Suppressor macrophage treated with lipopolysaccharide for 1 hour (primary cell): Measurements from ENCODE around the gene PRKCA.

Experiments
- DNase-seq, 3 donors: peaks; one replicate each; pipeline ENCODE4 v3.0.0-alpha.2; 2020 to 2022

Gene PRKCA

DNA sequence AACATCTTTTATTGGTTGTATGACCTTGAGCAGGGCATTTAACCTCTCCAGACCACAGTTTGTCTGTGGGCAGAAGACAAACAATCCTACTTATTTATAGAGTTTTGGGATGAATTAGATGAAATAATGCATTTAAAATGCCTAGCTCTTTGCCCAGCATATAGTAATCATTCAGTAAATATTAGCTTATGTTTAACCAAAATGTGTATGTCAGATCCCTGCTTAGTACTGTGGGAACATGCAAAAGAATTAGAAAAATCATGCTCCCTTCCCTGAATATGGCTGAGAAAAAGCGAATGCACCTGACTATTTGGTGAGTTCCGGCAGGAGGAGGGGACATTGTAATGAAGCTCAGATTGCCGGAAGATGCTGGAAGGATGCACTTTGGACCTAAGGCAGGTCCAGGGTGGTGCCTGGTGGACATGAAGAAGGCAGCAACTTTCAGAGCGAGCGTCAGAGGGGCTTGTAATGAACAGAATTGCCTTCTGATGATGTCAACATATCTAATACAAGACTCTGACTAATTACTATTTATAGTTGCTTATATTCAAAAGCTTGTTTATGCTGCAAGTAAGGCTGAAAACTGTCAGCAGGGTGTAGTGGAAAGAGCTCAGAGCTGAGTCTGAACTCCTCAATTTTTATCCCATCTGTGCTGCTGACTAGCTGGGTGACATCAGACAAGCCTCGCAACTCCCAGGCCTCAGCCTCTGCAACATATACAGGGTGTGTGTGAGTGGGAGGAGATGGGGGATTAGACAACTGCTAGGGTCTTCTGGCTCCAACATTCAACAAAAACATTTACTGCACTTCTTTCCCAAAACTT lies 221.2 kb downstream of the PRKCA start:
- DNase-seq = no peak

DNA sequence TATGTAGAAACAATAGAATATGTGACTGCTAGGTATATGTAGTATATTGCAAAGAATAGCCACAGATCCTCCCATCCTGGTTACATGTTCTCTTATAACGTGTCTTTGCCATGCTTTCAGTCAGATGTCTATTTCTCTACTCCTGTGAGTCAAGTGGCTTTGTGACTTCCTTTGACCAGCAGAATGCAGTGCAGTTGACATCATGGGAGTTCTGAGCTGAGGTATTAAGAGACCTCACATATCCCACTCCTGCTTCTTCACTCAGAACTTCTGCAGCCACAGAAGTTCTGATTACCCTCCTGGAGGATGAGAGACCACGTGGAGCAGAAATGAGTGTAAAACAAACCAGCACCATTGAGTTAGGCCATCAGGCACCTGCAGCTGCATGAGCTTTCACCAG lies 222.5 kb downstream of the PRKCA start:
- no peak for DNase-seq

DNA sequence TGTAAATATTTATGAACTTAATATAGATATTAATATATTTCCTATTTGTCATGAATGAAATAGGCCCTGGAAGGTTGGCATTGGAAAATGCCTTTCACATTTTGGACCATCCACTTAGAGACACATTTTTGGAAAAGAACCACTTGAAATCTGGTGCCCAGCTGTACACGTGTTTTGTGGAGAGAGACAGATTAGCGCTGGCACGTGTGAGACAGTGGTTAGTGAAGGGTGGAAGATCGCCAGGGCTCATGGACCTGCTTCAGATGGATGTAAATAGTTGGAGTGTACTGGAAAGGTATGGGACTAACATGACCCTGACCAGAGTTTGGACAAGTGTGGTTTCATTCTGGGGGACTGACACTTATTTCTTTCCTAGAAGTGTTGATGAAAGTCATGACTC lies 222.9 kb downstream of the PRKCA start:
- DNase-seq = no peak

DNA sequence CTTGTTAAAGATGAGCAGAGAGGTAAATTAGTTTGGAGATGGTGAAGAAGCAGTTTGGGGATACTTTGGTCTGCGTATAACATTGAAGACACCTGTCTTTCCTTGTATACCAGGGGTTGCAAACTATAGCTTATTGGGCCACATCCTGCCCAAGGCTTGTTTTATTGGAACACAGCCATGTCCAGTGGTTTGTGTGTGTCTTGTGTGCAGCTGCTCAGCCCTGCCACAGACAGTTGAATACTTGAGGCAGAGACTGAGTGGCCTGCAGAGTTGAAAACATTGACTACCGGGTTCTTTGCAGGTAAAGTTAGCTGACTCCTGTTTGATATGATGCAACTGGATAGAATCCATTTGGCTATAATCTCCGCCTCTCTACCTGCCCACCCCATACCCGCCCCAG lies 224.4 kb downstream of the PRKCA start:
- DNase-seq = no peak

DNA sequence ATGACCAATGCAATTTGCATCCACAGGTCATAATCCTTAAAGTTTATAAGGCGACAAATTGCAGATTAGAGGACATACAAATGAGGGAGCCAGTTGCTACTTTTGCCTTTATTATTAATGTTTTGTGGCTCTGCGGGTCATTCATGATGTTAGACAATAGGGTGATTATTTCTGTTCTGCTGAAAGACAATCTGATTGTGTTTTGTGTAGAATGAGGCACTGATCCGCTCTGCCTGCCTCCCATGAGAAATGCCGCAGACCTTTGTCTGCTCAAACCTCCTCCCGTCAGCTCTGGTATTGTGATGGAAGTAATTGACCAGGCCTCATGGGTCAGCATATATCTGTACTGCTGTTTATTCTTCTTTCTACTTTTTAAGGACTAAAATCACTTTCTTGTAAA lies 224.9 kb downstream of the PRKCA start:
- DNase-seq = no peak

DNA sequence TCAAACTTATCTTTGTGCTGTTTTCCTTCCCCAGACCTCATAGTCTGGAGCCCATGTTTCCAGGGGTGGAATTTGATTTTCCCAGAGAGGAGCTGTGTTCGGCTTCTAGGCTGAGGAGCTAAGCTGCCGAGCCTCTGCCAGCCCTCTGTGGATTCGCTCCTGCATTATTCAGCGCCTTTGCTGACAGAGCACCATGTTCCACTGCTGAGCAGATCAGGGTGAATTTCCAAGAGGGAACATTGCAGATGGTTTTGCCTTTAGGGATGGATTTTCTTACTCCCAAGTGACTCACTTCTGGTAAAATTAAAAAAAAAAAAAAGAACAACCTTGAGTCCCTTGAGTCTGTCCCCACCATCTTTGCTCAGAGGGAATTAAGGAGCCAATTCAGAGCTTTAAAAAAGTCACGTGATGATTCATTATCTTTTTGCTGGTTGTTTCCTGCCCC lies 229.5 kb downstream of the PRKCA start:
- DNase-seq = no peak

DNA sequence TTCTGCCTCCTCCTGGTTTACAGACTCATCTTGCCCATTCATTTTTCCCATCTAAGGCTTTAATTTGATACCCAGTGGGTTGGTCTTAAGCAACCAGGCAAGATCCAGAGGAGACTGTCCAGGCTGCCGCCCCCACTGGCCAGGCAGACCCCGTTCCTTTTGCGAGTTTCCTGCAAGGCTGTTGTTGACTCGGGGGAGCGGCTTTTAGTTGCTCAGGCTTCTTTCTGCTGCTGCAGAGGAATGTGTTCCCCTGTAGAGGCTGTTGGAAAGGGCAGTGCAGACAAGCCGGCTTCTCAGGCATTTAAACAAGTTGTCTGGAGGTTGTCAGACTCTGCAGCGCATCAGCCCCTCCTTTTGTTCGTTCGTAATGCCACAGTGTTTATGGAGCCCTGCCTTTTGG lies 231.2 kb downstream of the PRKCA start:
- no peak for DNase-seq

DNA sequence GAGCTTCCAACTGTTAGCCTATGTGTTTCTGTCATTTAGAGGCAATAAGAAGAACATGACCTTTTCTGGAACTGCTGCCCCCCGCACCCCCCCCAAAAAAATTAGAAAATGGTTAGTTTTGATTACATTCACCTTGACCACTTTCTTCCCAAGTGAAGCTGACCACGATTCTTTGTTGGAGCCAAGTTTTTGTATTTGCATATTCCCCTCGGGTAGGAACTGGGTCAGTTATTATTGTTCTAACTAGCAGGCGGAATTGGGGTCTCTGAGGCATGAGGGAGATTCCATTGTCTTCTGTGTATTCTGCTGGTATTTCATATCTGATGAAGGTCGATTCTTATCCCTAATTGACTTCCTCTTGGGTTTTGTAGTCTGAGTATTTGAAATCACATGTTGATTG lies 231.6 kb downstream of the PRKCA start:
- no peak for DNase-seq

DNA sequence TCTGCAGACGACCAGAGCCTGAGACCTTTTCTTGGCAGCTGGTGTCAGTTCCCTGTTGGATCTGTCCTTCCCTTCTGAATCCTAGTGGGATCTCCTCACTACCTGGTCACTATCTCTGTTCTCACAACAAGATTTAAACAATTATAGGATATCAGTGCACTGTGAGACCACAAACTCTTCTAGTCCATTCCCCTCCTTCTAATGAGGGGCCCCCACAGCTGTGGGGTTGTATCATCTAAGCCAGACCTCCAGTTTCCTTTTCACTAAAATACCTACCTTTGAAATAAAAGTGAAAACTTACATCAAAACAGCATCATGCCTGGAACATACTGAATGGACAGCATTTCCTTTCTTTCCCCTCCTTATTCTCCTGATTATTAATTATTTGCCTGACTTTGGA lies 233.2 kb downstream of the PRKCA start:
- DNase-seq = no peak

DNA sequence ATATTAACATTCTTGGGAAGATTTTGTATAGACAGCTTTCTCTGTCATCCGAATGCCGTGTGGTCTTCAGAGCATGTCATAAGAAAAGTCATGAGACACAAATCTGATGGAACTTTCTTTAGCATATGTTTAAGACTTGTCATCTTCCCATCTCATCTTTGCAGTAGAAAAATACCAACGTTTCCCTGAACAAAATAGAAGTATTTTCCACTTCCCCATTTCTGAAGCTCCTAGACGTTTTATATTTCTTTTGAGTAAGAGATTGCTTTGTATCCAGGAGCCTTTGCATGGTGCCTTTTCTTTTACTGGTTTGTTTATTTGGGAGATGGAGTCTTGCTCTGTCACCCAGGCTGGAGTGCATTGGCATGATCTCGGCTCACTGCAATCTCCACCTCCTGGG lies 235.1 kb downstream of the PRKCA start:
- peak in 1 of 3 donors; percentile 16 for DNase-seq

DNA sequence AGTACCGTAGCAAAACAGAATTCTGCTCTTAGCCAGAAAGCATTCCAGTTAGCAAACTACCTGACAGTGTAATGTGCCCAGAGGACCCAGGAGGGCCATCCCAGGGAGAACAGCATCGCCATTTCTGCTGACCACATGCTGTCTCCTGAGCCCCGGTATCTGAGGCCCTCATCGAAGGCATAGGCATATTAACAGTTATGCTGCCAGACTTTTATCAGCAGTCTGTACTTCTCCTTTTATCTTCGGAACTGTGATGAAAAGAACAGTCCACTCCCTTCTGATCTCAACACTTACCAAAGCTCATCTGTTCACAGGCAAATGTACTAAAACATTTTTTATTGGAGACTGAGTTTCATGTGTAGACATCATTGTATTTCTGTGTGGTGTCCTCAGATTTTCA lies 236.4 kb downstream of the PRKCA start:
- no peak for DNase-seq

DNA sequence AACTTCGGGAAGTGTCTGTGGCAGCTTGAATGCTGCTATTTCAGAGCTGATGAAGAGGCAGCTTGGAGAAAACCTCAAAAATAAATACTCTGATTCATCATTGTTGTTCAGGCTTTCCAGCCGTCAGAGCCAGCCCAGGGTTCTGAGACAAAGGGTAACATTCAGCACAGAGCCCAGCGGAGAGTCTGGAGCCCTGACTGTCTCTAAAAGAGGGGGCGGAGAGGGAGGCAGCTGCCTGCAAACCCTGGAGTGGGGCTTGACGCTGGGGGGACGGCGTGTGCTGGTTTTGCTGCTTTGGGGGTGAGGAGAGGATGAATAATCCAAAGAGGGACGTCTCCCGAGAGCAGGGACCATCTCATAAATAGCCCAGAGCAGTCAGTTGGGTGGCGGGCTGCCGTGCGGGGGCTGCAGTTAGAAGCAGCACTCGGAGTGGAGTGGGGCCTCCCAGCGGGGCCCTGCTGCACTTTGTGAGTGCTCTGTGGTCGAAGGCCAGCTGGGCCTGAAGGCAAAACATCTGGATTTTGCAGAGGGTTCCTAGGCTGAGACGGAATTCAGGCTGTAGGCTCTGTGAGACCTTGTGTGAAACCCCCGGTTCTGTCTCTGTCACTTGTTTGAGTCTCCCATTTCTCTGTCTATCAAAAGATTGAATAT lies 237.8 kb downstream of the PRKCA start:
- no peak for DNase-seq

DNA sequence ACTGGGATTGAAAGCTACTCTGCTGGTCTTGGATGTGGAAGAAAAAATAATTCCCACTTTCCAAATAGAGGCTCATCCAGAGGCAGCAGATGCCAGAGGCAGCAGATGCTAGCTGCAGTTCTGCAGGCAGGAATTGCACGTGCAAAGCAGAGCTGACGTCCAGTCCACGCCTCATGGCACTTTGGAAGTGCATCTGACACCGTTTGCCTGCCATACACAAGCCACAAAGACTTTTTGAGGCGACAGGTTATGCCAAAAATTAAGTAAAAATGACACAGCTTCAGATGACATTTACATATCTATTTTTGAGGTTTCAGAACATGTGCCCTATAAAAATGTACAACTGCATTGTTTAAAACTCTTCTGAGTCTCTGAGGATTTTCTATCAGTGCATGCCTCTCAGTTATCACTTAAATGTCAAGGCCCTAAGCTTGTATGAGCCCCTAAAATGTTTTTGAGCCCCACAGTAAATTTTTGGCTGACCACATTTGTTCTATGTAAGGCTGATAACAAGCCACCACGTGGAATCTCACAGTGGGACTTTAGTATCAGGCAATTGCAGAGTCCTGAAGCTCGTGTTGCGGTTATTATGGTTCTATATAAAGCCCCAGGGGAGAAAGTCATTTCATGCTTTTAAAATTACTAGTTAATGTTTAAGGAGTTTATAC lies 239.2 kb downstream of the PRKCA start:
- DNase-seq = no peak

DNA sequence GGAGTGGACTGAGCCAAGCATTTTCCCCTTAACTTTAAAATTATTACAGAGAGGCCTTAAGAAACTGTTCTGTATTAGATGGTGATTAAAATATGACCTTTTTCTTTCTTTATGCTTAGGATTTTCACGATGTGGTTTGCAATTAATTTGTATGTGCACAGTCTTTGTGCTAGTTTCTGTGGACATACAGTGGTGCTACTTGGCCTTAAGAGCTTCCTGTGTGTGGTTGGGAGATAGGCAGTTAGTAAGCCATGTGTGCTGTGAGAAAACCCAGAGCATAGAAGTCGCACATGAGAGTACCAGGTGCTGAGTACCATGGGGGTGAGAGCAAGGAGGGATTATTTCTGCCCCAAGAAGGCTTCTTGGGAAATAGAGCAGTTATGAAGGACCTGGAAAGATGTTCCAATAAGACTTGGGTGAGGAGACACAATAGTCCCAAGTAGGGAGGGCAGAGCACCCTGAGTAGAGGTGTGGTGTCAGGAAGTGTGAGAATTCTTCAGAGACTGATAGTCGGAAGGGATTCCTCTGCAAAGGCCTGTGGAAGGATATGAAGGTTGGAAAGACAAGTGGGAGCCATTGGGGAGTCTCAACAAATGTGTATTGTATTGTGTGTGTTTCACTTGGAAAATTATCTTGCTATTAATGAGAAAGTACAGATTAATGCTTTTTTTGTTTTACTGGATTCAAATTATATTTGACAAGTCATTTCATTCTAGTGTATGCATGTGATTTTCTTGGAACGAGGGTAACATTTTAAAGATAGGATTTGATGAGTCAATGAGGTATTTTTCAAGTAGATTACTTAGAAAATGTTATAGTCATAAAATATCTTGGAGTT lies 239.9 kb downstream of the PRKCA start:
- DNase-seq = no peak

DNA sequence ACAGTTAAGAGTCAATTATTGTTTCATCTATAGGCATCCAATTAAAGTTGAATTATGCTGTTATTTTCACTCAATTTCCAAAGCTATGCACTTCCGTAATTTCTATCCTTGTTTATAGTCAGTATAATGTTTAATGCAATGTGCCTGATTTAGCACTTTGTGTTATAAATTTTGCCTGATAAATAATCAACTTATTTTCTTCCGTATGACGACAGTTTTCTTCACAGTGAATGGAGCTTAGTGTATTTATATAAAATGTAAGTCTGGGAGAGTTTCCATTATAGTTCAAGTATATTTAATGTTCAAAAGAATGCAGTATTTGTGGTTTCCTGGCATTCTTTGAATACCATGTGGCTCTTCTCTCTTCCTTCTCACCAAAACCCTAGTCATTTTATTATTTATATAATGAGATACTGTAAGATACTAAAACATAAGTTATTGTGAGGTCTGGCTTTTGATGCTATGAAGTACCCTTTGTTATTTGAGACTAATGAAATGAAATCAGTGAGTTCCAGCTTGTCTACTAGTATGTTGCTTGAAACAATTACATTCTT lies 240.6 kb downstream of the PRKCA start:
- no peak for DNase-seq

DNA sequence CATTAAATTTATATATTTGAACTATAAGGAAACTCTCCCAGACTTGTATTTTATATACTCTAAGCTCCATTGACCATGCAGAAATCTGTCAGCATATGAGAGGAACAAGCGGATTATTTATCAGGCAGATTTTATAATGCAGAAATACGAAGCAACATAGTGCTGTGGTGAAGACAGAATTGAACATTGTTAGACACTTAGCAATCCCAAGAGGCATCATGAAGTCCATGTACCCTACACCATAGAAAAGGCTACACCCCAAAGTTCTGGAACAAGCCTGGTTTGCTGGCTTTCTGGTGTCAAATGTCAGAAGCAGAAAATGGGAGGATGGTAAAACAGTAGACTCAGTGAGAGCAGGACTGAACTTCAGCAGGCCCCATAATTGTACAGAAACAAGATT lies 241.1 kb downstream of the PRKCA start:
- no peak for DNase-seq

DNA sequence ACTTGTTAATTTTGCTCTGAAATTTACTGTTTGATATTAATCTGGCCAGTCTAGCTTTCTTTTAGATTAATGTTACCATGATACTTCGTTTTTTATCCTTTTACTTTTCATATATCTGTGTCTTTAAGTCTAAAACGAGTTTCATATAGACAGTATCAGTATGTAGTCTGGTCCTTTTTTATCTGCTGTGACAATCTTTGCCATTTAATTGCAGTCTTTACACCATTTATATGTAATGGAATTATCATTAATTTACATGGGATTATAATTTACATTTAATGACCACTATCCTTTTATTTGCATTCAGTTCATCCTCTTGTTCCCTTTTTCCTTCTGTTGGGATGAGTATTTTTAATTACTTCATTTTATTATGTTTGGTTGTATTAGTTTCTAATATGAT lies 243.5 kb downstream of the PRKCA start:
- DNase-seq = no peak

DNA sequence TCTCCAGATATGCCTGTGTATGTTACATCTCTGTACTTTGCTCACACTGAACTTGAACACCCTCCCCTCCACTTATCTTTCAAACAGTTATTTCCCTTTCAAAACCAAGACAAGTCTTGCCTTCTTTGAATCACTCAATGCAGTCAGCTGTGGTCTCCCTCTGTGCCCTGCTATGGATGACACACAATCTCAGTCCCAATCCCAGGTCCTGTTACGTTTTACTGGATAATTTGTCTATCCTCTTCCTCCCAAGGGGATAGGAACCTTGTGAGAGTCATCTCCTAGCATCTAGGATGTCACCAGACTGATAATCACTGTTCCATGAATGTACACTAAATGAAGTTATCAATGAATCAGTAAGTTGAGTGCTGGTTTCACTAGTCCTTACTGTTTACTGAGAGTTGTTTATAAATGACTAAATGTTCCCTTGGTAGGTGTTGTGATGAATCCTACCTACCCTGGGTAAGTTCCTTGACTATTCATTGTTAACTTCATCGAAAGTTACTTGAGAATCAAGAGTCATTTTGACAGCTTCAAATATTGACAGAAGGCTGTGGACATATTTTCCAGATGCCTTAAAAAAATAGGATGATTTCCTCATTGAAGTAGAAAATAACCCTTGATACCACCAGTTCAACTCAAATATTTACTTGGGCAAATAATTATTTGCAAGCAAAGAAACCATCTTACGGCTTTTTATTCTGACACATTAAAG lies 244.9 kb downstream of the PRKCA start:
- DNase-seq = no peak

DNA sequence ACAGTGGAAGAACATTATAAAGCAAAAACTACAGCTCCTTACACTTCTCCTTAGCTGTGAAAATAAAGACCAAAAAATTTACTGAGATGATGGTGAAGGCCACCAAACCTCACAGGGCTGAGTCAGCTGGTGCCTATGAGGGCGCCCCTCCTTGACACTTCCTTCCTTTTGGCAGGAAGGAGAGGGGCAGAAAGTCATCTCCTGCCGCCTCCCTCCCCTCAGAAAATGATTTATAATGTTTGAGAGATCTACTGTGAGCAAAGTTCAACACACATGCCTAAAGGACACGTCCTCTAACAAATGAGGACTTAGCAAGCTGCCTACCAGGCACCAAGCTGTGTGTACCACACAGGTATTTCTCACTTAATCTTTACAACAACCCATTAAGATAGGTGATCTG lies 245.7 kb downstream of the PRKCA start:
- DNase-seq = peak in 2 of 3 donors; percentile 12 to 25

DNA sequence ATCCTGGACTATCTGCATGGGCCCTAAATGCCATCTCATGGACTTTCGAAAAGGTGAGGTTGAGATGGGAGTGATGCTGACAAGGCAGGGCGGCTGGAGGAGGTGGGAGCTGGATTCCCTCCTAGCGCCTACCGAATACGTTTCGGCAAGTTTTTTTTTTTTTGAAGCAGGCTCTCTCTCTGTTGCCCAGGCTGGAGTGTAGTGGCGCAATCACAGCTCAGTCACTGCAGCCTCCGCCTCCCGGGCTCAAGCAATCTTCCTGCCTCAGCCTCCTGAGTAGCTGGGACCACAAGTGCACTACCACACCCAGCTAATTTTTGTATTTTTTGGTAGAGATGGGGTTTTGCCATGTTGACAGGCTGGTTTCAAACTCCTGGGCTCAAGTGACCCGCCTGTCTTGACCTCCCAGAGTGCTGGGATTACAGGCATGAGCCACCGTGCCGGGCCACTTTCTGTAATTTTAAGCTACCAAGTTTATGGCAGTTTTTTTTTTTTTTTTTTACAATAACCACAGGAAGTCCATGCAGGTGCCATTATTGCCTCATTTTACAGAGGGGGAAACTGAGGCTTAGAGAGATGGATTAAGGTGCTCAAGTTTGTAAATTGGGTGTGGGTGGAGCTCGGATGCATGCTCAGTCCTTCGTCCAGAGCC lies 246.4 kb downstream of the PRKCA start:
- no peak for DNase-seq

DNA sequence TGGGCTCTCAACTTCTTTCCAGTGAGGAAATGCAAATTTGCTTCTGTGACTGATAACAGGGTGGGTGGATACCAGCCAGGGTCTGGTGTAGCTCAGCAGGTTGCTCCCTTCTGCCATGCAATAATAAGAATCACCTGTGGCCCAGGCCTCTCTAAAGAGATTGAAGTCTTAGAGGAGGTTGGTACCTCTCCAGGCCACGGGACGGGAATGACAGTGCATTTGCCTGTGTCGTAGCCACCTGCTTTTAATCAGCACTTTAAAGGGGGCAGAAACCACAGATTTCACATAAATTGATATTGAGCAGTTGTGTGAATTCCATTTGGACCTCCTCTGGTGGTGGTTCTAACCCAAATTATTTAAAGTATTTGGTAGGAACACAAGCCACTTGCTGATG lies 246.9 kb downstream of the PRKCA start:
- no peak for DNase-seq
